ENCODE measurements around the gene QPCT.

Gene QPCT

GRCh38 chr2:37358466-37358865 lies 14.0 kb downstream of the QPCT start:
- Histone ChIP-seq H3K27ac (no peak overlapping the region), H3K79me2 (no peaks in the 10 kb centered on the region), H3K4me1 (no peaks in the 10 kb centered on the region), H3K9ac (no peak overlapping the region), H3K36me3 (ENCODE audit: control insufficient read depth, insufficient read depth, low read length) (no peaks in the 10 kb centered on the region), H3K9me3 (ENCODE audit: control insufficient read depth, low read length) (no peaks in the 10 kb centered on the region), H2AFZ (no peak overlapping the region), H3K27me3 (ENCODE audit: control insufficient read depth, insufficient read depth, low read length) (no peaks in the 10 kb centered on the region), H3K4me2 (ENCODE audit: low read length) (no peak overlapping the region), H3K4me3 (ENCODE audit: low read depth, low read length) (no peak overlapping the region)
- TF ChIP-seq, protein P1, sequence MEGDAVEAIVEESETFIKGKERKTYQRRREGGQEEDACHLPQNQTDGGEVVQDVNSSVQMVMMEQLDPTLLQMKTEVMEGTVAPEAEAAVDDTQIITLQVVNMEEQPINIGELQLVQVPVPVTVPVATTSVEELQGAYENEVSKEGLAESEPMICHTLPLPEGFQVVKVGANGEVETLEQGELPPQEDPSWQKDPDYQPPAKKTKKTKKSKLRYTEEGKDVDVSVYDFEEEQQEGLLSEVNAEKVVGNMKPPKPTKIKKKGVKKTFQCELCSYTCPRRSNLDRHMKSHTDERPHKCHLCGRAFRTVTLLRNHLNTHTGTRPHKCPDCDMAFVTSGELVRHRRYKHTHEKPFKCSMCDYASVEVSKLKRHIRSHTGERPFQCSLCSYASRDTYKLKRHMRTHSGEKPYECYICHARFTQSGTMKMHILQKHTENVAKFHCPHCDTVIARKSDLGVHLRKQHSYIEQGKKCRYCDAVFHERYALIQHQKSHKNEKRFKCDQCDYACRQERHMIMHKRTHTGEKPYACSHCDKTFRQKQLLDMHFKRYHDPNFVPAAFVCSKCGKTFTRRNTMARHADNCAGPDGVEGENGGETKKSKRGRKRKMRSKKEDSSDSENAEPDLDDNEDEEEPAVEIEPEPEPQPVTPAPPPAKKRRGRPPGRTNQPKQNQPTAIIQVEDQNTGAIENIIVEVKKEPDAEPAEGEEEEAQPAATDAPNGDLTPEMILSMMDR (IDR thresholded peaks at IDR 0.05), result no peak

- Histone ChIP-seq H3K9ac (no peak overlapping the region), H3K27ac (no peak overlapping the region), H3K4me2 (ENCODE audit: low read length) (no peak overlapping the region), H3K9me3 (ENCODE audit: control insufficient read depth, low read length) (no peaks in the 10 kb centered on the region), H3K4me3 (ENCODE audit: low read depth, low read length) (no peak overlapping the region), H3K79me2 (no peaks in the 10 kb centered on the region), H3K36me3 (ENCODE audit: control insufficient read depth, insufficient read depth, low read length) (no peaks in the 10 kb centered on the region), H2AFZ (no peak overlapping the region), H3K27me3 (ENCODE audit: control insufficient read depth, insufficient read depth, low read length) (no peaks in the 10 kb centered on the region), H3K4me1 (peaks cover 6% of the 10 kb centered on the region)
- TF ChIP-seq, protein P1 (IDR thresholded peaks at IDR 0.05), result no peak
Observed at GRCh38 chr2:37361216-37361815, 16.9 kb downstream of the QPCT start.

DNA sequence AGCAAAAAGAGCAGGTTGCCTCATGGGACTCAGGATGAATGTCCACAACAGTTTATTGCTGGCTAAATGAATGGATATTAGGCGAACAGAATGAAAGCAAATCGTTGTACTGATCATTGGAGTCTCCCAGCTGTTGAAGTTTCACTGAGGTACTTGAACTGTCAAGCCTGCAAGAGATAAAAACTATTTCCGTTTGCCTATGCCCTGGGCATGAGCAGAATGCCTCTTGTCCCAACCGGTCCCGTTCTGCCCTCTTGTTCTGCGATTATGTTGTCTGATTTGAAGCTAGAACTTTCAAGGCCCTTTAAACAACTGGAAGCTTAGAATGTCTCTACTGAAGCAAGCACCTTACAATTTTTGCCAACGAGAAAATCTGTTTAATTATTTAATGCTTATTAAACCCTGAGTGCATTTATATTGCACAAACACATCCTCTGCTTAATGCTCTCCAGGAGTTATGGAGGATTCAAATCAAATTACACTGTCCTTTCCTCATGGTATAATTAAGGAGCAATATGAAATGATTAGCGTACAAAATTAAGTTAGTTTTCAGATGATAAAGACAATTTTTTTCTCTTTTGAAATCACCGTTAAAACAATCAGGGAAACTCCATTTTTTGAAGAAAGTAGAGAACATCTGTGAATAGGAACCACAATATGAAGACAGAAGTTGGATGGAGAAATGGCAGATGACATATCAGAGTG lies 17.7 kb downstream of the QPCT start:
- no peak overlapping the region for H2AFZ ChIP-seq
- no peaks in the 10 kb centered on the region for H3K79me2 ChIP-seq
- H3K9ac ChIP-seq, result no peak overlapping the region
- H3K4me1 ChIP-seq, result peaks cover 6% of the 10 kb centered on the region
- H3K36me3 ChIP-seq (ENCODE audit: control insufficient read depth, insufficient read depth, low read length), result no peaks in the 10 kb centered on the region
- H3K9me3 ChIP-seq (ENCODE audit: control insufficient read depth, low read length), result no peaks in the 10 kb centered on the region
- H3K4me2 ChIP-seq (ENCODE audit: low read length), result no peak overlapping the region
- TF ChIP-seq, protein P1 (IDR thresholded peaks at IDR 0.05), result no peak
- no peaks in the 10 kb centered on the region for H3K27me3 ChIP-seq (ENCODE audit: control insufficient read depth, insufficient read depth, low read length)
- no peak overlapping the region for H3K27ac ChIP-seq
- H3K4me3 ChIP-seq (ENCODE audit: low read depth, low read length), result no peak overlapping the region

- TF ChIP-seq, protein P1 (IDR thresholded peaks at IDR 0.05), result no peak
- Histone ChIP-seq H3K27me3 (ENCODE audit: control insufficient read depth, insufficient read depth, low read length) (no peaks in the 10 kb centered on the region), H3K4me2 (ENCODE audit: low read length) (no peak overlapping the region), H3K4me3 (ENCODE audit: low read depth, low read length) (no peak overlapping the region), H2AFZ (no peak overlapping the region), H3K36me3 (ENCODE audit: control insufficient read depth, insufficient read depth, low read length) (no peaks in the 10 kb centered on the region), H3K9me3 (ENCODE audit: control insufficient read depth, low read length) (no peaks in the 10 kb centered on the region), H3K79me2 (no peaks in the 10 kb centered on the region), H3K4me1 (peaks cover 6% of the 10 kb centered on the region), H3K9ac (no peak overlapping the region), H3K27ac (no peak overlapping the region)
Observed at GRCh38 chr2:37364351-37364750, 19.9 kb downstream of the QPCT start.

GRCh38 chr2:37365669-37366068 lies 21.2 kb downstream of the QPCT start:
- Histone ChIP-seq H3K4me1 (peaks cover 6% of the 10 kb centered on the region), H3K9ac (no peak overlapping the region), H3K79me2 (no peaks in the 10 kb centered on the region), H3K4me3 (ENCODE audit: low read depth, low read length) (no peak overlapping the region), H2AFZ (no peak overlapping the region), H3K27me3 (ENCODE audit: control insufficient read depth, insufficient read depth, low read length) (no peaks in the 10 kb centered on the region), H3K4me2 (ENCODE audit: low read length) (no peak overlapping the region), H3K27ac (no peak overlapping the region), H3K9me3 (ENCODE audit: control insufficient read depth, low read length) (no peaks in the 10 kb centered on the region), H3K36me3 (ENCODE audit: control insufficient read depth, insufficient read depth, low read length) (no peaks in the 10 kb centered on the region)
- TF ChIP-seq, protein P1 (IDR thresholded peaks at IDR 0.05), result no peak
